ENCODE data around the gene ABI3.
A peak's percentile ranks its signal among the peaks of the same experiment; 100 is the strongest.

The ABI3 gene

DNA sequence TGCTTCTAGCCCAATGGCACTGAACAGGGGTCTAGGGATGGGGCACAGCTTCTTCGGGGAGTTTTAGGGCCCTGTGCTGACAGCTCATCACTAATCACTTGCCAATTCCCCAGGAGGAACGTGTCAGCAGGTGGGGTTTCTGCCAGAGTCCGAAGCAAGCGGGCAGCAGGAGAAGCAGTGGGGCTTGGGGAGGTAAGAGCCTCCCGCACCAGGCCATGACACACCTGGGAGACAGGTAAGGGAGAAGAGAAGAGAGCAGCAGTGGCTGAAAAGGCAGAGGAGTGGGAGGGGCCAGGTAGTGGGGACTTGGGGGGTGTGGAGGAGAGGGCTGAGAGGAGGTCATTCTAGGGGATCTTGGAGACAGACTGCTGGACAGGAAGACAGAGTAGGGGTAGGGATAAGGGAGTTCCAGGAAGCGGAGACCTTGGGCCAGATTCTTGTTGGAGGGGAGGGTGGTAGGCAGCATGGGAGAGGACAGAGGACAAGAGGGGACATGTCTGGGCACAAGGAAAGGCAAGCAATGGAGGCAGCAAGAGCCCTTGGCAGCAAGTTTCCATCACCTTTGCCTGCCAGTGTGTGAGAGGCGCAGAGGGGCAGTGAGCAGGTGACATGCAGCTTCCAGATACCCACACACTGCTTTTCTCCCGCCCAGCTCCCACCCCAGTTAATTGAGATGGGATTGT, 15.2 kb downstream of the ABI3 start:
- DNase-seq (ENCODE audit: low read depth) = no peak

DNA sequence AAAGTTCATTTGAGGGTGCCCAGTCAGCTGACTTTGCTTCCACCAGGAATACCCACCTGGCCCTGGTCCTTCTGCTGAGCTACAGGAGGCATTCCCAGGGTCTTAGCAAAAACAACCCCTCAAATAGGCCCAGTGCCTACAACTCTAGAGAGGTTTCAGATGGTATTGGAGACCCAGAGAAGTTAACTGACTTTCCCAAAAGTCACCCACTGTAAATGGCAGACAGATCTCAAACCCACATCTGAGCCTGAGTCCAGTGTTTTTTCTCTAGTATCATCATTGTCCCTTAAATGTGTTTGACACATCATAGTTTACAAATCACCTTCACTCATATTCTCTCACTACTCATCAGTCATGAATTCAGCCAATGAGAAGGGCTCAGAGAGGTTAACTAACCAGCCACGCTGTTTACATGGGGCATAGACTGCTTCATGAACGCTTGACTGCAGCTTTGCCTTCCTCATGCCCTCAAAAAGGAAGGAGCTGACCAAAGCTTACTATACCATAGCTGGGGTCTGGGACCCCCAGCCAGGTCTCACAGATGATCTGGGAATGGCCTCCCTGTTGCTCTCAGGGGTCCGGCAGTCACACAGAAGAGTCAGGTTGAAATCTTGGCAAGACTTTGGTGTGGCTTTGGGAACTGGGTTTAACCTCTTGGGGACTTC, 16.4 kb downstream of the ABI3 start:
- no peak for DNase-seq (ENCODE audit: low read depth)

DNA sequence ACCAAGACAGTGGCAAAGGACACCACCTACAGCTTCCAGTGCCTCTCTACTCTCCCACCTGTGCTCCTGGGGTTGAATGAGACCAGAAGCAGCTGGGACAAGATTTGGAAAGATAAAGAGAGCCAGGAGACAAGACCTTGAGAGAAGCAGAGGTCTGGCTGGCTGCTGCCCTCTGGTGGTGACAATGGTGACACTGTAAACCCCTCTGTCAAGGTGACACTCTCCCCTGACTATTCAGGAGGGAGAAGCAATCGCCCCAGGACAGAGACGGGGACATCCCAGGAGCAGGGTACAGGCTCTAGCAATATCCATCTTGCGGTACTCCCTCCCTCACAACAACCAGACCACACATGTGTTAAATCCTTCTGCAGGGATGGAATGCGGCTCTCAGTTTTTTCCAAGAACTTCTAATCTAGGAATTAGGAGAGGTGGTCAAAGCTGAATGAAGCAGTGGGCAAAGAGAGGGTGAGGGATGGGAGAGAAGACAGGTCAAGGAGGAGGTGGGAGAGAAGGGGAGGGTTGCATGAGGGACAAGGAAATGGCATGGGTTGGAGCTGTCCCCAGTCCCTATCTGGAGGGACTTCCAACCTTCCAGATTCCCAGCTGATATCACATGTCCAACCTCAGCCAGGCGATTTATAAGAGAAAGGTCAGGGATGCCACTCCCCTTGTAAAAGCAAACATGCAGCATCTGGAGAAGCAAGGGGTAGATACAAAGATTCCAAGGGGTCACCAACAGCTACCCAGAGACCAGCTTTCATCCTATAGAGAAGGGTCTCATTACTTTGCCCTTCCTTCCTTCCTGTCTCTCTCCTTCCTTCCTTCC, 17.1 kb downstream of the ABI3 start:
- peak; percentile 73 for DNase-seq (ENCODE audit: low read depth)

DNA sequence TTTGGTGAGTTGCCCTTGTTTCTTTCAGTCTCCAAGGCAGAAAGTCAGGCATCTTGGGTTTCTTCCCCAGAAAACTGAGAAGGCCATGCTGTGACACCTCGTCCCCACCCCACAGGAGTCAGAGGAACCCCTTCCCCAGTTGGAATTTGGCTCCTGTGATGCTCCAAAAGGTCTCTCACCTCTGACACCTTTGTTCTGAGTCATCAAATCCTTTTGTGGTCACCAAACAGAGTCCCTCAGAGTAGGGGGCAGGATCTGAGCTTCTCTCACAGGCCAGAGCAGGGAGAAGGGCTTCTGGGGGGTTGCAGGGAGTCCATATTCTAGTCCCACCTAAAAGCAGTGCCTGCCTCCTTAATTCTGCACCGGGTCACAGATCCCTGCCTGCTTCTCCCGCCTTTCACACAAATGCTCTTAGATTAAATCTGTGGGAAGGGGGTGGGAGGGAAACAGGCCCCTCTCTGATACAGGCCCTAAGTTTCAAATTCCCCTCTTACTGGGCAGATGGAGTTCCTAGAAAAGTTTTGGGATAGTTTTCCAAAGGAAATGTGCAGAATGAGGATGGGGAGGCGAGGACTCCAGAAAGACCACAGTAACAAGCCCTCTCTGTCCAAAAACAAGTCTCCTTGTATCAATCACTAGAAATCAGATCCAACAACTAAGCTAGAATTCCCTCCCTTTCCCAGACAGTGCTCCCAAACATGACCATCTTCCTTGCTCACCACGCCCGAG, 18.7 kb downstream of the ABI3 start:
- no peak for DNase-seq (ENCODE audit: low read depth)

DNA sequence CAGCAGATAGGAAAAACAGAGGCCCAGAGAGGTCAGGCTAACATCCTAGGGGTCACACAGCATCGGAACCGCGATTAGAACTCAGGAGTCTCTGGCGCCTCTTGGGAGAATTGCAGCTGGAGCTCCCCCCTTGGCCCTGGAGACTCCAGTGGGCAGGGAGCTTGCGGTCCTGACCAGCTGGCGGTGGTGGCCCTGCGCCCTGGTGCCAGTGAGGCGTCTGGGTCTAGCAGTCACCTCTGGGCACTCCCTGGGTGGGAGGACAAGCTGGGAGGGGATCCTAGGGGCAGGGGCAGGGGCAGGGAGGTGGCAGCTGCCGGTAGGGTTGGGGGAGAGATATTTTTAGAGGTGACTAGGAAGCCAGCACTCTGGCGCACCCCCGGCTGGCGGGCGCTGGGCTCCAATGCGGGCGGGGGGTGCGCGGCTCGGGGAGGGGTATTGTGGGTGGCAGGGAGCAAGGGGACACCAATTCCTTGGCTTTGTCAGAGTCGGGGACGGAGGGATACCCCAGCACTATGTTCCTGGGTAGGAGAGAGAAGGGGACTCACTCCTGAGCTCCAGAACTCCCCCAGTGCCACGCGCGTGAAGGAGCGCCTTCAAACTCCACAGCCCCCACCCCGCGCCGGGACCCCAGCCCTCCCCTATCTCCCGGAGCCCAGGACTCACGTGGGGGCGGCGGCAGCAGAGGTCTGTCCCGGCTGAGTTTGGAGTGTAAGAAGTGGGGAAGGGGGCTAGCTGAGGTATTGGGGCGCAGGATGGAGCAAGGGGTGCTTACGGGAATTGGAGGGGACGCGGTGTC, 19.5 kb downstream of the ABI3 start:
- DNase-seq (ENCODE audit: low read depth) = no peak

DNA sequence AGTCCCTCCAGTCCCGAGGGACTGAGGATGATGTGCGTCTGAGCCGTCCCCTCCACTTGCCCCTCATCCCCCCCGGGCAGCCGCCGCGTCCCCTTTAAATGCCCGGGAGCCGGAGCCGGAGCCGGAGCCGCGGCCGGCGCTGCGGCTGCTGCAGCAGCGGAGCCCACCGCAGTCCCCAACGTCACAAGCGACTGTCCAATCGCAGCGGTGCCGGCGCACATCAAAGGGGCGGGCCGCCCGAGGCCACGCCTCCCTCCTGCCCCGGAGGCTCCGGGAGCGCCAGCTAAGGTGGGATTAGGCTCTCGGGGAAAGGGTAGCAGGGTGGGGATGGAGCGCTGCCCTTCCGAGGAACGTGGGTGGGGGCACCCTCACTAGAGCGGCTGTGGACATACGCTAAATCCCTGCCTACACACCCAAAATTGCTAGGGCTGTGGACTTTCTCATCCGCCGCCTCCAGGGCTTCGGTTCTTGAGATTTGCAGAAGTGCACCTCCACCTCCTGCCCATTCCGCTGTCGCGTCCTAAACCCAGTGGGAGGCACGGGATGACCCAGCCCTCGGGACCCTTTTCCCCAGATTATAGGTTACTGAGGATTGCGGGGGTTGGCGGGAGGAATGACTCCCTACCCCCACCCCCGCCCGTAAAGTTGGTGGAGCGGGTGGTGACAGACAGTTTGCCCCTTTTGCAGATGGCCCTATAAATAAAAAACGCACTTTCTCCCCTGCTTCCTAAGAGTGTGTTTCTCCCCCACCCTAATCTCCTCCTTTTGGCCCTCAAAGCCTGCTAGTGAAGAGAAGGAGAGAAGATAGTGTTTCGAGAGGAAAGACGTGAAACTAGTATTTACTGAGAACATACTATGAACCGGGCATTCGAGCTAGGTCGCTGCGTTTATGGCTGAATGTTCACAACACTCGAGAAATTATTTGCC, 20.4 kb downstream of the ABI3 start, which contains the start of gene PHOSPHO1:
PHOSPHO1 (minus strand) TSS at position 152 of the 927 bp plus-strand sequence. CDS start 4,096 bp downstream, outside the sequence.
- peak; percentile 85 for DNase-seq (ENCODE audit: low read depth)

DNA sequence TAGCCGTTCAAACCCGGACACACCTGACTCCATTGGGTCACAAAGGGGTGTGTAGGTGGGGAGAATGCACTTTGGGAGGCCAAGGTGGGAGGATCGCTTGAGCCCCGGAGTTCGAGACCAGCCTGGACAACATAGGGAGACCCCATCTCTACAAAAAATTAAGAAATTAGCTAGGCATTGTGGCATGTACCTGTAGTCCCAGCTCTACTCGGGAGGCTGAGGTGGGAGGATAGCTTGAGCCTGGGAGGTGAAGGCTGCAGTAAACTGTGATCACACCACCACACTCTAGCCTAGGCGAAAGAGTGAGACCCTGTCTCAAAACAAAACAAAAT, 21.0 kb downstream of the ABI3 start:
- no peak for DNase-seq (ENCODE audit: low read depth)

DNA sequence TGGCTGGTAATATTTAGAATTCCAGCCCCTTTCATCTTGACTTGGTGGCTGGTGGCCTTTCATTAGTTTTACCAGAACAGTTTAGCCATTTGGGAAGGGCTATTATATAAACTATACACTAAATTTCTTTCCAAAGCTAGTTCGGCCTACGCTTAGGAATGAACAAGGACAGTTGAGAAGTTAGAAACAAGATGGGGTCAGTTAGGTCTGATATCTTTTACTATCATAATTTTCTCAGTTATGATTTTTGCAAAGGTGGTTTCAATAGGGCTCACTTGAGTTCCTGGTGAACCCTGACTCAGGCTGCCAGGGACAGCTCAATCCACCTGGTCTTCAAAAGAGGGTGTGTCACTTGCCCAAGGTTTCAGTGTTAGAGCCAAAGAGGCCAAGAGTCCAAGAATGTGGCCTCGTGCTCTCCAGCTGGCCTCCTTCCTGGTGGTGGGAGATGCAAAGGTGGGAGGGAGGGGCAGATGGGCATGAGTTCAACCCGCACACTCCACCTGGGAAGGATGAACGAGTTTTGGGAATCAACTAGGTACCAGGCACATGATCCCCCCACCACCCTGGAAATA, 24.1 kb downstream of the ABI3 start:
- DNase-seq (ENCODE audit: low read depth) = no peak

DNA sequence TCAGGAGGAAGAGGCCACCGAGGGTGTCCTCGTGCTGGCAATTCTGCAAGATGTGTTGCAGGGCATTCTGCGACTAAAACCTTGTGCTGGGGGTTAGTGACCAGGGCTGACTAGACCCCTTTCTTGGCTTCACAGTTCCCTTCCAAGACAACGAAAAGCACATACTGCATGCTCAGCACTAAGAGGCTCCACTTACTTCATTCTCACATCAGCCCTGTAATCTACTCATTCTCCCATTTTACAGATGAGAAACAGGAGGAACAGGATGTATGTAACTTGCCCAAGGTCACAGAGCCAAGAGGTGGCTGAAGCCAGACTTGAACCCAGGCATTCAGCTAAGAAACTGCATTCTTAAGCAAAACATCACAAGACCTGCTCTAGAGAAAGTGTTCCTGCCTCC, 25.4 kb downstream of the ABI3 start:
- DNase-seq (ENCODE audit: low read depth) = no peak

DNA sequence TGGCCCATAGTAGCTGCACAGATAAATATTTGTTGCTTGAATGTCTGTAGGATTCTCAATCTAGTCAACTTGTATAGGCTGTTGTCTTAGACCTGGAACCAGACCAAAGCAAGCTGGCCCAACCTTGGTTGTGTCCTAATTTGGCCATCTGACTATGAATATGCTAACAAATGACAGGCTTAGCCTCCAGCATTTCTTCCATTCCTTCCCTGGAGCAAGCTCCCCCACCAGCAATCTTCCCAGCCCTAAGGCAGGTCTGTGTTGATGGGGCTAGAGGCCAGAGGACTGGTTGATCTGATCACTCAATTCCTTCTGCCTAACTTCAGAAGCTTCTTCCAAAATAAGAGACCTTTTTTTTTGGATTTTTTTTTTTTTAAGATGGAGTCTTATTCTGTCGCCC, 29.5 kb downstream of the ABI3 start:
- peak; percentile 59 for DNase-seq (ENCODE audit: low read depth)

DNA sequence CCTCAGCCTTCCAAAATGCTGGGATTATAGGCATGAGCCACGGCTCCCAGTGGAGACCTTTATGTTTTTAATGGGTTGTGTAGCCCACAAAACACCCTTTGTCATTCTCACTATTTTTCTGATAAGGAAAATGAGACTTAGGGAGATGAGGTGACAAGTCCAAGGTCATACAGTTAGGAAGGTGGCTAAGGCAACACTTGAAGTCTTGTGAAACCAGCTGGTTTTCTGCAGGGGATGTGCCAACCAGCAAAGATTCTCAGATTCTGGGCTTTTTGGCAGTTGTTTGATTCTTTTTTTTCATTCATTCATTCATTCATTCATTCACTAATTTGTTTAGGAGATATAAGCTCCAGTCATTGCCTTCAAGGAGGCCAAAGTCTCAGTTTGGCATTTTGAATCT, 30.1 kb downstream of the ABI3 start:
- DNase-seq (ENCODE audit: low read depth) = no peak

DNA sequence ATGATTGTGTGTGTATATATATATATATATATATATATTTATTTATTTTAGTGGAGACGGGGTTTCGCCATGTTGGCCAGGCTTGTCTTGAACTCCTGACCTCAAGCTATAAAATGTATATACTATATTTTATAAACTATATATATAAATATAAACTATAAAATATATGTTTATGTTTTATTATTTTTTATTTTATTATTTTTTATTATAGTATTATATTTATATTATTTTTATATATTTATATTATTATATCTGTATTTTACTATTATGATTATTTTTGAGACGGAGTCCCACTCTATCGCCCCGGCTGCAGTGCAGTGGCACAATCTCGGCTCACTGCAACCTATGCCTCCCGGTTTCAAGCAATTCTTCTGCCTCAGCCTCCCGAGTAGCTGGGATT, 30.5 kb downstream of the ABI3 start:
- no peak for DNase-seq (ENCODE audit: low read depth)

DNA sequence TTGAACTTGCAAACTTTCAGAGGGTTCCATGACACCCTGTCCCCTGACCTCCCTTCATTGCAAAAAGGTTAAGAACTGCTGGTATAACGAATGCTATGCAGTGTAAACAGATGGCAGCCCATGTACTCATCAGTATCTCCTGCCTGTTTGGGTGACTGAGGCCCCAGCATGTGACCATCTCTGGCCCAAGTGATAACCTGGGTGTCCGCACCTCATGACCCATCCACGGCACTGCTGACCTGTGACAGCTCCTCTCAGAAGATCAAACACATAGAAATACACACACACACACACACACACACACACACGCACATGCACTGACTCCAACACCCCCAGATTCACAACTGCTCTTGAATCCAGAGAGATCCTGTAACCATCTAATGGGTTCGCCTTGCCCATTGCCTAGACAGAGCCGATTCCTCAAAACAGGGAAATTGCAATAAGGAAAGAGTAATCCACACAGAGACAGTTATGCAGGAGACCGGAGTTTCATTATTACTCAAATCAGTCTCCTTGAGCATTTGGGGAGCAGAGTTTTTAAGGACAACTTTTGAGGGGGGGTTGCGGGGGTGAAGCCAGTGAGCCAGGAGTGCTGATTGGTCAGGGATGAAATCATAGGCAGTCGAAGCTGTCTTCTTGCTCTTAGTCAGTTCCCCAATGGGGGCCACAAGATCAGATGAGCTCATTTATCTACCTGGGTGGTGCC, 31.3 kb downstream of the ABI3 start:
- DNase-seq (ENCODE audit: low read depth) = no peak

DNA sequence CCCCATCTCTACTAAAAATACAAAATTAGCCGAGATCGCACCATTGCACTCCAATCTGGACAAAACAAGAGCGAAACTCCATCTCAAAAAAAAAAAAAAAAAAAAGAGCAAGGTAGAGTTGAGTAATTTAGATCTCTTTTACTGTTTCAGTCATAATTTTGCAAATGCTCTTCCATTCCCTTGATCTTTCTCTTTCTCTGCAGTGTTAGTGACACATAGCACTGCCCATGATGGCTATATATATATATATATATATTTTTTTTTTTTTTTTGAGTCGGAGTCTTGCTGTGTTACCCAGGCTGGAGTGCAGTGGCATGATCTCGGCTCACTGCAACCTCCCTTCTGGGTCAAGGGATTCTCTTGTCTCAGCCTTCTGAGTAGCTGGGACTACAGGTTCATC, 32.3 kb downstream of the ABI3 start:
- no peak for DNase-seq (ENCODE audit: low read depth)

DNA sequence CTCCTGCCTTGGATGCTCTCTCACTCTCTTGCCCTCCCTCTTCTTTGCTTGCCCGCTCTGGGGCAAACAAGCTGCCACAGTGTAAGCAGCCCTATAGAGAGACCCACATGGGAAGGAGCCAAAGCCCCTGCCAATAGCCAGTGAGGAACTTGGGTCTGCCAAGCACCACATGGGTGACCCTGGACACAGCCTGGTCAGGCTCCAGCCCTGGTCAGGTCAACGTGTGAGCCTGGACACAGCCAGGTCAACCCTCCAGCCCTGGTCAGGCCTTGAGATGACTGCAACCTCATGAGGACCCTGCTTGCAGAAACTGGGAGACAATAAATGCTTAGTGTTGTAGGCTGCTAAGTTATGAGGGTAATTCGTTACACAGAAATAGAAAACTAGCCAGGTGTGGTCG, 34.3 kb downstream of the ABI3 start:
- no peak for DNase-seq (ENCODE audit: low read depth)

DNA sequence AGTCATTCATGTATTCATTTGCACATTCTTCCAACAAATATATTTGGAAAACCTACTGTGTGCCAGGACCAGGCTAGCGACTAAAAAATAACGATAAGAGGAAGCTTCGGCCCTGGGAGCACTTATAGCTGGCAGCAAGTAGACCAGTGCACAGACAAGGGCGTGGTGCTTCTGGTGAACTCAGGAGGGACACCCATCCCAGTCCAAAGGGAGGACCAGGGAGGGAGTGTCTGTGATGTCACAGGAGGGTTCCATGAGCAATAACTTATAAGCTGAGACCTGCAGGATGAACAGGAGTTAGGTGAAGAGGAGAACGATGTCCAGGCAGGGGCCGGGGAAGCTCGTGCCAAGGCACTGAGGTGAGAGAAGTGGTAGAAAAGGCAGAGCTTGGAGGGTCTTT, 37.4 kb downstream of the ABI3 start:
- DNase-seq (ENCODE audit: low read depth) = no peak

DNA sequence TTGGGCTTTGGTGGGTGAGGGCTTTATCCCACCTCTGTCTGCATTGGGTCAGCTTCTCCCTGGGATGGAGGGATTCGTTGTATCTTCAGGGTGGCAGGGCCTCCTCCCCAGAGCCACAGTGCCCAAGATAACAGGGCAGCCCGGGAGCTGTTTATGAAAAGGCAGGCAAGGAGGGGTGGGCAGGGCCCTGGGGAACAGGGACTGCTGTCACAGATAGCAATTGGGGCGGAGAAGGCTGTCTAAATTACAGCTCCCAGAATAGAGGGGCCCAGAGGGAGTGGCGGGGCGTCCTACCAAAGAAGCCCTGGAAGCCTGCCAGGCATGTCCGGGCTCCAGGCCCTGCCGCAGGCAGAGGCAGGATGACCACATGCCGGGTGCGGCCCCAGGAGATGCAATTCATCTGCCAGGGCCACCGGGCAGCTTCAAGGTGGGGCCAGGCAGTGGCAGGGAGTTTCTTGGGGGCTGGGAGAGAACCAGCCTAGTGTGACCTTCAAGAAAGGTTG, 38.8 kb downstream of the ABI3 start:
- DNase-seq (ENCODE audit: low read depth) = peak; percentile 44

DNA sequence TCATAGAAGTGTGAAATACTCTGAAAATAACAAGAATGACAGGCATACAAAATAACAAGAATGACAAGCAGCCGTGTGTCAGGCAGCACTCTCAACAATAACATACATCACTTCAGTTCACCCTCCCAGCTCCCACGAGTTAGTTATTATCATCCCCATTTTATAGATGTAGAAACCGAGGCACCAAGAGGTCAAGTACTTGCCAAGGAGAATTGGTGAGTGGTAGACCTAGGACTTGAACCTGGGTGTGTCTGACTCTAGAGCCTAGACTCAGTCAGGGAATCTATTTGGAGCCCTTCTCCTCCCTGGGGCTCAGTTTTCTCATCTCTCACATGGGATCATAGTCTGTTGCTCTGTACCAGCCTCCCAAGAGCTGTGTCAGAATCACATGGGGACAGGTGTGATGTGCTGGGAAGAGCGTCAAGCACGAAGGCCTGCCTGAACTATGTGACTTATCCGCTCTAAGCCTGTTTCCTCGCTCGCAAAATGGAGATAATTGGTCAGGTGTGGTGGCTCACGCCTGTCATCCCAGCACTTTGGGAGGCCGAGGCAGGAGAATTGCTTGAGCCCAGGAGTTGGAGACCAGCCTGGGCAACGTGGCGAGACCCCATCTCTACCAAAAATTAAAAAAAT, 39.5 kb downstream of the ABI3 start:
- DNase-seq (ENCODE audit: low read depth) = no peak
